Right renal pelvis (tissue), 4 donors: ENCODE data around the gene LANCL2. TPM values are rescaled to one million over a fixed set of nuclear protein-coding genes. Genes with fewer than 3 reads are reported as not detected.
"Not testable (repeated sequence)": the region's sequence is repeated elsewhere in the genome, so short reads cannot be mapped to it uniquely, and the experiment has no call there.

Source experiments
- DNase-seq, 4 donors: peaks; one replicate each; pipeline ENCODE4 v3.0.0-alpha.2; 2013; ENCODE audit warnings: low read depth in 4 of 4, low spot score in 3 of 4, missing footprints in 1 of 4
- polyA plus RNA-seq, 4 donors: library from polyadenylated mRNA; unstranded; fragments of 120-200 nt; gene quantifications; one replicate each; pipeline ENCODE4 v1.2.1, GENCODE V29; 2013; ENCODE audit not compliant: insufficient read length in 4 of 4

LANCL2 gene
- polyA plus RNA-seq, 4 donors: 25.7 to 30.7 (median 30.0) TPM

DNA sequence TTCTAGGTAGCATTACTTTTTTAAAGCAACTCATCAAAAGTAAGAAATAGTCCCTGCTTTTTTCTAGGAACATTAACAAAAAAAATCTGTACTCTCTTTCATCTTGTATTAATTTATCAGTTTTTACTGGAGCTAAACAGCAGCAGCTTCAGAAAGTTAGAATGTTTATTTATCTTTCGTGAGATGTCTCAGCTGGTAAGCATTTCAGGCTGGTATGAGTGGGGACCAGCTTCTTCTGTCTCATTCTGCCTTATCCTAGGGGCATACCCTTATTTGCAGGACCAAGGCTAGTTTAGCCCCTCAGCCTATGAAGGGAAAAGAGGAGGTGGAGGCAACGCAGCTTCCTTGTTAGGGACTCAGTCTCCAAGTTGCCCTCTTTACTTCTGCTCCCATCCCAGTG is 35.1 kb downstream of the LANCL2 start:
- no peak for DNase-seq

DNA sequence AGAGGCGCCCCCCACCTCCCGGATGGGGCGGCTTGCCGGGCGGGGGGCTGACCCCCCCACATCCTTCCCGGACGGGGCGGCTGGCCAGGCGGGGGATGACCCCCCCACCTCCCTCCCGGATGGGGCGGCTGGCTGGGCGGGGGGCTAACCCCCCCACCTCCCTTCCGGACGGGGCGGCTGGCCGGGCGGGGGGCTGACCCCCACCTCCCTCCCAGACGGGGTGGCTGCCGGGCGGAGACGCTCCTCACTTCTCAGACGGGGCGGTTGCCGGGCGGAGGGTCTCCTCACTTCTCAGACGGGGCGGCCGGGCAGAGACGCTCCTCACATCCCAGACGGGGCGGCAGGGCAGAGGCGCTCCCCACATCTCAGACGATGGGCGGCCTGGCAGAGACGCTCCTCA is 37.4 kb downstream of the LANCL2 start:
- not testable (repeated sequence) for DNase-seq

DNA sequence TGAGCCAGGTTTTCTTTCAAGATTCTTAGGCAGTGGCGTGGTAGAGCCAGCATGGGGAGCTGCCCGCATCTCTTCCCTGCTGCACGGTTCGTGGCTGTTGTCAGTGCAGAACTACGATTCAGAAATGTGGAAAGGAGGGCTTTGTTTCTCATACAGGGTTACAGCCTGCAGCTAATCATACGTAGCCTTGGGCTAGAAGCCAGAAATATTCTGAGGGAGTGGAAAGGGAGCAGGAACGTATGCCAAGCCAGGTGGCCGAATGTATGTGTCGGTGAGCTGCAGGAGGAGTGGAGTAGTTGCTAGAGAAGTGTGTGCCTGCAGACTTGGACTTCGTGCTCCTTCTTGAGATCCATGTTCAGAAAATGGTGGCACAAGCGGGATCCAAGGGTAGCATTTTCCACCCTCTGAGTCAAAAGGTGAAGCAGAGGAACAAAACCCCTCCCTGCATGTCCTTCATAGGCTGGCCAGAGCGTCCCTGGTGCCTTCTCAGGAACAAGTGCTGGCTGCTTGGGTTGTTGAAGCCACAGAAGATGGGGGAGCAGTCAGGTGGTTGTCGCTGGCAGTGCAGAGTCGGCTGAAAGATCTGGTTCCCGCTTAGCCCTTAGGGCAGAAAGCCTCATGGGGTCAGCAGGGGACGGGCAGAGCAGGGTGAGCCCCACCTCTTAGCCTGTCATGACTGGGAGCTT is 40.9 kb downstream of the LANCL2 start:
- DNase-seq: no peak

GRCh38 chr7:55409482-55410225 is 44.5 kb downstream of the LANCL2 start:
- no peak for DNase-seq

- DNase-seq: no peak
These were observed 45.6 kb downstream of the LANCL2 start for GRCh38 chr7:55410667-55411239.

- DNase-seq: no peak
These were observed 46.7 kb downstream of the LANCL2 start for GRCh38 chr7:55411844-55412243.

GRCh38 chr7:55413442-55413841 is 48.3 kb downstream of the LANCL2 start:
- no peak for DNase-seq

GRCh38 chr7:55415173-55415778 is 50.1 kb downstream of the LANCL2 start:
- DNase-seq: peak; percentile 50 to 64 (median 62)

- DNase-seq: not testable (repeated sequence)
These were observed 52.3 kb downstream of the LANCL2 start for GRCh38 chr7:55417456-55417855.

- DNase-seq: peak in 1 of 4 donors; percentile 33
These were observed 55.4 kb downstream of the LANCL2 start for GRCh38 chr7:55420530-55420929.

DNA sequence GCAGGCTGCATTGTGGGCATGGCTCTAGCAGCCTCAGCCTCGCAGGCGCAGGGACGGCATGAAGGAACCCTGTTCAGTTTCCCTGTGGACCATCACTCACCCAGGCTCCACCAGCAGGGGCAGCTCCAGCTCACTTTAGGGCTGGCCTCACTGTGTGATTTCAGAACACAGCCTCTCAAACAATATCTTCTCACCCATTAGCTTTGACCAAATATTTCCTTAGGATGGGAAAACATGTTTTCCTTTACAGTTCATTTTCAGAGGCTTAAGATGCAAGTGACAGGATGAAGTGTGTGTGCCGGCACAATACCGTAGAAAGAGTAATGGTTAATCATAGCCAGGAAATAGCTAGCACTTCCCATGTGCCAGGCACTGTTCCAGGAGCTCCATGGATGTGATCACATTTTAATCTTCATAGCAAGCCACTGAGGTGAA is 58.2 kb downstream of the LANCL2 start:
- no peak for DNase-seq

DNA sequence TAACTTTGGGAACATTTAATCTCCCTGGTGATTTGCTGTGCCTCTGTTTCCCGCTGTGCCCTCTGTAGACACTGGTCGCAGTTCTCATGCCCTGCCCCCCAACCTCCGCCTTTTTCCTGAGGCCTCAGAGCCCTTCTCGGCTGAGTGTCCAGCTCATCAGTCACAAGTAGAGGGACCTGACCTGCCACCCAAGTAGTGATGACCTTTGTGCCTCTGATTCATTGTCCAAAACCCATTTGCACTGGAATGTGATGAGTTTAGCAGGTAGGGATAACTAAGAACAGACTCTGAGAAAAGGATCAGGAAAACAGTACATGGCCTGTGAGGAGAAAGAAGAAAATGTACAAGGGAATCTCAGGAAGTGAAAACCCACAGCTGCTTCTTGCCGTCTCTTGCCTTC is 58.8 kb downstream of the LANCL2 start:
- DNase-seq: no peak

- no peak for DNase-seq
These were observed 60.1 kb downstream of the LANCL2 start for GRCh38 chr7:55425141-55425752.

GRCh38 chr7:55426676-55427075 is 61.5 kb downstream of the LANCL2 start:
- DNase-seq: no peak

DNA sequence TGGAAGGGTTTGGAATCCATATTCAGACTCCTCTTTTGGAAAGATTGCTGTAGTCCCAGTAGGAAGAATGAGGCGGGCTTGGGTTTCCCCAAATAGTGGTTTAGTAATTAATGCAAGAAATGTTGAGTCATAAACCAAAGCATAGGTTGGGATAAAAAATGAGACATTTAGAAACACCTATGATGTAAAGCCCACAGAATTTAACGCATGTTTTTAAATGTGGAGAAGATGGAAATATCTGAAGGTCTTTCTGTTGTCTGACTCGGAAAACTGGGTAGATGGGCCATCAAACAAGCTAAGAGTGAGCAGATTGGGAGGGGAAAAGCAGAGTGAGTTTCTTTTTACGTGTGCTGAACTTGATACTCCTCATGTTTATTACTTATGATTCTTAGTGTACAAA is 62.2 kb downstream of the LANCL2 start:
- DNase-seq: no peak

DNA sequence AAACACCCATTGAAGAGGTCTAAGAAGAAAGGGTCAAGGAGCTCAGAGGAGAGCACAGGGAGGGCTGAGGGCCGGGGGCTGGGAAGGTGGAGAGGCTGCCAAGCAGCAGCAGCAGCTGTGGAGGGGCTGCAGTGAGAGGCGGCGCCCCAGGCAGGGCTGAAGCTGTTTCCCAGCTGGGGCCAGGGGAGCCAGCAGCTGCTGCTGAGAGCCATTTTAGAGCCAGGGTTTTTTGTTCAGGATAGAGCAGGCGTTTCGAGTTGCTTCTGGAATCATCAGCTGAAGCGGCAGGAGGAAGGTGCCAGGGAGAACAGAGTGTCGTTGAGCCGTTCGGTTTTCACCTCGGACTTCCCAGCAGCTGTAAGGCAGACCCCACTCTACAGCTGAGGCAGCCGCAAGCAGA is 62.7 kb downstream of the LANCL2 start:
- no peak for DNase-seq

- DNase-seq: no peak
These were observed 64.8 kb downstream of the LANCL2 start for GRCh38 chr7:55429835-55430499.

DNA sequence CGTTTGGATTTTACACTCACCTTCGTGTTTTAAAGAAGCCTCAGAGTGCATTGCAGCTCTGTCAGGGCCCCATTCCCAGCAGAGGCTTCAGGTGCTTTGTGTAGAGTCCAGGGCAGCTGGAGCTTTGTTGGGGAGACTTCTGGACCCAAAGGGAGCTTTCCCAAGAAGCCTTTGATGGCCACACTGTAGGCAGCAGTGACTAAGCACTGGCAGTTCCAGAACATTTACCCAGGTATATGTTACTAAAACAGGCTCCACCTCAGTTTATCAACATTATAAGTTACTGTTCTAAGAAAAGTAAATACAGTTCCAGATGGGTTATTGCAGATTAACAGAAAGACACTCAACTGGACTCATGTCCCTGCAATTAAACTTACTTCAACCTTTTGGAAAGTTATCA is 66.8 kb downstream of the LANCL2 start:
- no peak for DNase-seq

DNA sequence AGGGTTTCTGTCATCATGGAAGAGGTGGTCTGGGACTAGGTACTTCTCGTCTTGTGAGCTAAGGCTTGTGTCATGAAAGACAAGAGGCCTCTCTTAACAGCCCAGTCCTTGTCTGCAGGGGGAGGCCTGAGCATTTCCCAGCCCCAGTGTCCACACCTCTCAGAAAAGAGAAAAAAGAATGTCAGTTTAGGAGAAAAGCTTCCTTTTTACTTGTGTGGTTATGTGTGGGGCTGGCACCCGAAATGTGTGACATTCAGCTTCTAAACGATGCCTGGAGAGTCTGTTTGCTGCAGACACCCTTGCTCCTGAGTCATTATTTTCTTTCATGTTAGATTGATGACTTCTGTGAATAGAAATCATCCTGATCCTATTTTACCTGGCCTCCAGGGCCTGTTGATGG is 67.4 kb downstream of the LANCL2 start:
- DNase-seq: no peak
